Measurements from ENCODE around the gene GPC6. TPM values are rescaled to one million over a fixed set of nuclear protein-coding genes. Genes with fewer than 3 reads are reported as not detected.
A peak's percentile ranks its signal among the peaks of the same experiment; 100 is the strongest.

GPC6 gene
- polyA plus RNA-seq, 1 of the 3 experiments (the other 2 are of a cell fraction), result 6.7 TPM

DNA sequence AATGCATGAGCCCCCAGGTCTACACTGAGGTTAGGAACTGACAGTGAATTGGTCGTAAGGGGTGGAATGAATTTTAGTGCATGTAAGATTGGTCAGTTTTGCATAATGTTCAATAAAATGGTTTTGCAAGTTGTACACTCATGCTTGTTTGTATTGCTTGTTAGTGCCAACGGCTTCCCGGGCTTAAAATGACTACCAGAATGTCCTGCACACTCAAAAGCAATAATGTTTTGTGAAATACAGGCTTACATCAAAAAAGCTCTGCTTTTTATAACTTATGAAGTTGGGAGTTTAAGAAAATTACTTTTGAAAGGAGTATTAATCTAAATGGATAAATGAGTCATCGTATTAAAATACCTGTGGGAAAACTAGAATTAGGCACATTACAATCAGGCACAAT is 112.9 kb downstream of the GPC6 start:
- POLR2A ChIA-PET, result no interaction called here
- H3K9ac ChIP-seq, result no peak overlapping the region
- no peak overlapping the region for H3K4me3 ChIP-seq (ENCODE audit: low read depth in 2 of 2, low read length in 1 of 2)
- no peaks in the 10 kb centered on the region for H3K36me3 ChIP-seq (replicated peaks in 1 of 2; ENCODE audit: control insufficient read depth in 1 of 2, insufficient read depth in 2 of 2, low read length in 1 of 2)
- 75% methylated on average over 4 of the region's 4 CpGs for WGBS (ENCODE audit: low lambda C conversion rate)
- no peaks in the 10 kb centered on the region for H4K20me1 ChIP-seq (ENCODE audit: insufficient read depth)
- CTCF ChIA-PET, result no interaction called here
- TF ChIP-seq, protein P1, sequence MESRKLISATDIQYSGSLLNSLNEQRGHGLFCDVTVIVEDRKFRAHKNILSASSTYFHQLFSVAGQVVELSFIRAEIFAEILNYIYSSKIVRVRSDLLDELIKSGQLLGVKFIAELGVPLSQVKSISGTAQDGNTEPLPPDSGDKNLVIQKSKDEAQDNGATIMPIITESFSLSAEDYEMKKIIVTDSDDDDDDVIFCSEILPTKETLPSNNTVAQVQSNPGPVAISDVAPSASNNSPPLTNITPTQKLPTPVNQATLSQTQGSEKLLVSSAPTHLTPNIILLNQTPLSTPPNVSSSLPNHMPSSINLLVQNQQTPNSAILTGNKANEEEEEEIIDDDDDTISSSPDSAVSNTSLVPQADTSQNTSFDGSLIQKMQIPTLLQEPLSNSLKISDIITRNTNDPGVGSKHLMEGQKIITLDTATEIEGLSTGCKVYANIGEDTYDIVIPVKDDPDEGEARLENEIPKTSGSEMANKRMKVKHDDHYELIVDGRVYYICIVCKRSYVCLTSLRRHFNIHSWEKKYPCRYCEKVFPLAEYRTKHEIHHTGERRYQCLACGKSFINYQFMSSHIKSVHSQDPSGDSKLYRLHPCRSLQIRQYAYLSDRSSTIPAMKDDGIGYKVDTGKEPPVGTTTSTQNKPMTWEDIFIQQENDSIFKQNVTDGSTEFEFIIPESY (IDR thresholded peaks at IDR 0.05; ENCODE audit: borderline replicate concordance, low read depth), result no peak
- no peak for TF ChIP-seq TCF12 (IDR thresholded peaks at IDR 0.05)
- TF ChIP-seq, protein P2, sequence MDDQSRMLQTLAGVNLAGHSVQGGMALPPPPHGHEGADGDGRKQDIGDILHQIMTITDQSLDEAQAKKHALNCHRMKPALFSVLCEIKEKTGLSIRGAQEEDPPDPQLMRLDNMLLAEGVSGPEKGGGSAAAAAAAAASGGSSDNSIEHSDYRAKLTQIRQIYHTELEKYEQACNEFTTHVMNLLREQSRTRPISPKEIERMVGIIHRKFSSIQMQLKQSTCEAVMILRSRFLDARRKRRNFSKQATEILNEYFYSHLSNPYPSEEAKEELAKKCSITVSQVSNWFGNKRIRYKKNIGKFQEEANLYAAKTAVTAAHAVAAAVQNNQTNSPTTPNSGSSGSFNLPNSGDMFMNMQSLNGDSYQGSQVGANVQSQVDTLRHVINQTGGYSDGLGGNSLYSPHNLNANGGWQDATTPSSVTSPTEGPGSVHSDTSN (IDR thresholded peaks at IDR 0.05), result peak; percentile 13; the same call in 1 of the 2 replicates
- H3K4me2 ChIP-seq, result no peak overlapping the region
- no peaks in the 10 kb centered on the region for H3K79me2 ChIP-seq (ENCODE audit: insufficient read depth)
- no peaks in the 10 kb centered on the region for H3K9me2 ChIP-seq
- no peaks in the 10 kb centered on the region for H3K27me3 ChIP-seq (ENCODE audit: insufficient read depth)
- H3K9me3 ChIP-seq, result no peaks in the 10 kb centered on the region
- peaks cover 0 to 3% of the 10 kb centered on the region in 2 experiments; a peak in 1 of 4 replicates for H3K4me1 ChIP-seq (ENCODE audit: control insufficient read depth in 1 of 2, insufficient read depth in 2 of 2, low read depth in 1 of 2, low read length in 1 of 2)
- DNase-seq, result no peak
- H3K27ac ChIP-seq (ENCODE audit: low read depth in 2 of 2, low read length in 1 of 2), result no peak overlapping the region
- no peak overlapping the region for H2AFZ ChIP-seq (ENCODE audit: low read depth)
- no peaks in the 10 kb centered on the region for H3F3A ChIP-seq (replicated peaks; ENCODE audit: insufficient read depth)

- CTCF ChIA-PET, result no interaction called here
- WGBS (ENCODE audit: low lambda C conversion rate), result 79% methylated on average over 4 of the region's 4 CpGs
- H3K79me2 ChIP-seq (ENCODE audit: insufficient read depth), result no peaks in the 10 kb centered on the region
- H3F3A ChIP-seq (replicated peaks; ENCODE audit: insufficient read depth), result no peaks in the 10 kb centered on the region
- peaks cover 3 to 5% of the 10 kb centered on the region in 2 experiments; a peak in 1 of 4 replicates for H3K4me1 ChIP-seq (ENCODE audit: control insufficient read depth in 1 of 2, insufficient read depth in 2 of 2, low read depth in 1 of 2, low read length in 1 of 2)
- H4K20me1 ChIP-seq (ENCODE audit: insufficient read depth), result no peaks in the 10 kb centered on the region
- H3K27ac ChIP-seq (ENCODE audit: low read depth in 2 of 2, low read length in 1 of 2), result no peak overlapping the region
- no peak overlapping the region for H3K9ac ChIP-seq
- no peaks in the 10 kb centered on the region for H3K9me2 ChIP-seq
- H3K4me2 ChIP-seq, result no peak overlapping the region
- H3K4me3 ChIP-seq (ENCODE audit: low read depth in 2 of 2, low read length in 1 of 2), result no peak overlapping the region
- POLR2A ChIA-PET, result no interaction called here
- no peak for DNase-seq
- H3K27me3 ChIP-seq (ENCODE audit: insufficient read depth), result no peaks in the 10 kb centered on the region
- H2AFZ ChIP-seq (ENCODE audit: low read depth), result no peak overlapping the region
- no peak for TF ChIP-seq CHD2 (IDR thresholded peaks at IDR 0.05; ENCODE audit: low read length, partially characterized antibody)
- TF ChIP-seq SIN3A (IDR thresholded peaks at IDR 0.05; ENCODE audit: borderline replicate concordance, low read depth, low read length), result no peak
- TF ChIP-seq TAF1 (IDR thresholded peaks at IDR 0.05; ENCODE audit: borderline replicate concordance, low read depth, low read length), result no peak
- TF ChIP-seq USF1 (IDR thresholded peaks at IDR 0.05; ENCODE audit: borderline replicate concordance, low read depth), result no peak
- TF ChIP-seq RCOR1 (IDR thresholded peaks at IDR 0.05; ENCODE audit: low read length), result no peak
- no peak for TF ChIP-seq NRF1 (IDR thresholded peaks at IDR 0.05; ENCODE audit: low read depth, low read length)
- TF ChIP-seq MAX (IDR thresholded peaks at IDR 0.05; ENCODE audit: low read depth), result no peak
- no peaks in the 10 kb centered on the region for H3K36me3 ChIP-seq (replicated peaks in 1 of 2; ENCODE audit: control insufficient read depth in 1 of 2, insufficient read depth in 2 of 2, low read length in 1 of 2)
- H3K9me3 ChIP-seq, result no peaks in the 10 kb centered on the region
Observed at GRCh38 chr13:93341517-93341916, 114.9 kb downstream of the GPC6 start.
